ENCODE data around the gene SIRPA. TPM values are rescaled to one million over a fixed set of nuclear protein-coding genes. Genes with fewer than 3 reads are reported as not detected.

Gene SIRPA
- total and polyA plus RNA-seq, 2 of the 4 experiments (the other 2 are of a cell fraction): 9.9 to 40.2 TPM

GRCh38 chr20:1917786-1918185 lies 22.6 kb downstream of the SIRPA start:
- H4K8ac ChIP-seq (ENCODE audit: low read depth in 2 of 2, low read length in 2 of 2): no peak overlapping the region
- no TSS peak for BruUV-seq (replicated peaks)
- POLR2A ChIA-PET (ENCODE audit: unreplicated experiment): no interaction called here
- H2BK5ac ChIP-seq (ENCODE audit: low read depth, low read length, poor library complexity, severe bottlenecking): no peak overlapping the region
- peaks cover 0 to 8% of the 10 kb centered on the region in 2 experiments; a peak in 2 of 4 replicates for H3K79me1 ChIP-seq (ENCODE audit: low read depth in 1 of 2, low read length in 2 of 2)
- H3K27ac ChIP-seq (ENCODE audit: insufficient read depth, low read length): no peak overlapping the region
- H2AK9ac ChIP-seq (replicated peaks; ENCODE audit: low read depth, low read length, poor library complexity): no peak overlapping the region
- H2BK120ac ChIP-seq (ENCODE audit: low read depth, low read length): no peak overlapping the region
- H2AFZ ChIP-seq (replicated peaks; ENCODE audit: low read length, poor library complexity): no peak overlapping the region
- H3K23ac ChIP-seq (ENCODE audit: low read depth, low read length): no peak overlapping the region
- TF ChIP-seq NFE2L2 (IDR thresholded peaks at IDR 0.05; ENCODE audit: low read depth, low read length) (no peak), MXI1 (IDR thresholded peaks at IDR 0.05; ENCODE audit: borderline replicate concordance, low read depth, low read length) (no peak), SMC3 (IDR thresholded peaks at IDR 0.05; ENCODE audit: low read depth, low read length) (no peak), MAFK (IDR thresholded peaks at IDR 0.05; ENCODE audit: low read depth, low read length) (no peak), MAZ (IDR thresholded peaks at IDR 0.05; ENCODE audit: borderline replicate concordance, low read depth, low read length) (no peak), POLR2A (IDR thresholded peaks at IDR 0.05; ENCODE audit: low read depth, low read length) (no peak), RCOR1 (IDR thresholded peaks at IDR 0.05; ENCODE audit: insufficient replicate concordance, low read length) (no peak), CEBPB (IDR thresholded peaks at IDR 0.05; ENCODE audit: low read depth, low read length) (no peak), FOS (IDR thresholded peaks at IDR 0.05; ENCODE audit: low read depth, low read length) (no peak), RAD21 (IDR thresholded peaks at IDR 0.05; ENCODE audit: low read length) (no peak), RFX5 (IDR thresholded peaks at IDR 0.05; ENCODE audit: low read depth, low read length) (no peak), BHLHE40 (IDR thresholded peaks at IDR 0.05; ENCODE audit: low read depth, low read length) (no peak), ELK1 (IDR thresholded peaks at IDR 0.05; ENCODE audit: borderline replicate concordance, low read depth, low read length) (no peak), CTCF (conservative IDR thresholded peaks at IDR 0.05; ENCODE audit: low read depth, low read length) (no peak), CHD1 (IDR thresholded peaks at IDR 0.05; ENCODE audit: low read depth, low read length) (no peak), USF2 (IDR thresholded peaks at IDR 0.05; ENCODE audit: low read depth, low read length) (no peak)
- H3K9me1 ChIP-seq (ENCODE audit: insufficient read depth, low read length): 0 out of 2 replicates have a peak, but pooled peaks cover 3% of the 10 kb centered on the region
- no peak overlapping the region for H3K14ac ChIP-seq (replicated peaks; ENCODE audit: low read depth, low read length)
- no peaks in the 10 kb centered on the region for H3K4me1 ChIP-seq (ENCODE audit: control insufficient read depth, insufficient read depth, low read length)
- no peak overlapping the region for H3K4me2 ChIP-seq (ENCODE audit: low read depth, low read length)
- H3K18ac ChIP-seq (ENCODE audit: low read depth, low read length): no peak overlapping the region
- H3K56ac ChIP-seq (ENCODE audit: extremely low read depth, insufficient read depth, low read length): no peak overlapping the region
- intact Hi-C loops (cut with micrococcal nuclease) (no loop called here), dilution Hi-C loops (cut with HindIII; ENCODE audit: low sequenced_read_pairs, unreplicated experiment) (no loop called here), in situ Hi-C loops (cut with MboI; ENCODE audit: low sequenced_read_pairs) (no loop called here)
- no peak overlapping the region for H3K9ac ChIP-seq (ENCODE audit: low read depth, low read length)
- no peaks in the 10 kb centered on the region for H3K9me3 ChIP-seq (ENCODE audit: control insufficient read depth, insufficient read depth, low read length)
- no CpG with 5 or more reads among the region's 1 CpG for WGBS, 2 experiments (ENCODE audit: extremely low coverage in 2 of 2, insufficient read length in 1 of 2)
- DNase-seq (no peak), ATAC-seq (ENCODE audit: low read depth) (no peak)
- H3K4ac ChIP-seq (ENCODE audit: low read depth, low read length): no peak overlapping the region
- H4K5ac ChIP-seq (ENCODE audit: low read depth, low read length): no peak overlapping the region
- H3K36me3 ChIP-seq (ENCODE audit: control insufficient read depth, insufficient read depth, low read length): peaks cover 33% of the 10 kb centered on the region
- no peak overlapping the region for H4K91ac ChIP-seq (ENCODE audit: insufficient read depth, low read depth, low read length)
- CTCF ChIA-PET: no interaction called here
- no peaks in the 10 kb centered on the region for H3K27me3 ChIP-seq (ENCODE audit: control insufficient read depth, insufficient read depth, low read length)
- no peak overlapping the region for H2BK20ac ChIP-seq (ENCODE audit: low read depth, low read length)
- H3K4me3 ChIP-seq (ENCODE audit: insufficient read depth, low read depth, low read length): no peak overlapping the region
- H2AK5ac ChIP-seq (ENCODE audit: low read depth, low read length): no peak overlapping the region
- H2BK15ac ChIP-seq (ENCODE audit: low read depth, low read length): no peak overlapping the region
- H4K20me1 ChIP-seq (ENCODE audit: insufficient read depth, low read length): peaks cover 10% of the 10 kb centered on the region; the same call in 1 of the 2 replicates
